Keratinocyte (primary cell): ENCODE results near the gene RNF148. TPM values are rescaled to one million over a fixed set of nuclear protein-coding genes. Genes with fewer than 3 reads are reported as not detected.

ENCODE experiments used
- DNase-seq: peaks from one replicate; pipeline ENCODE4 v3.0.0-alpha.2; 2011; ENCODE audit warnings: low read depth, missing footprints, low spot score
- FAIRE-seq: peaks from 2 replicates; lab custom pipeline; 2011; peaks lifted over from hg19 to GRCh38; lab: Jason Lieb, UNC
- H2AFZ ChIP-seq: 2 replicates; pipeline ENCODE4 v1.6.0; 2012; ENCODE audit warnings: low read length, control low read depth, inconsistent platforms; ENCODE audit not compliant: control insufficient read depth
- H3K27ac ChIP-seq: 2 replicates; pipeline ENCODE4 v1.5.1; 2011; ENCODE audit warnings: low read length; ENCODE audit not compliant: control insufficient read depth, insufficient read depth
- H3K27me3 ChIP-seq: 3 replicates; pipeline ENCODE4 v1.6.0; 2011; ENCODE audit warnings: low read length; ENCODE audit not compliant: control insufficient read depth, insufficient read depth; ENCODE audit errors: extremely low read depth
- H3K36me3 ChIP-seq, 2 experiments: 2 replicates in 1 of 2; 3 replicates in 1 of 2; pipeline ENCODE4 v1.5.1; 2011; ENCODE audit warnings: low read length in 2 of 2, mild to moderate bottlenecking in 1 of 2; ENCODE audit not compliant: control insufficient read depth in 2 of 2, insufficient read depth in 2 of 2; ENCODE audit errors: extremely low read depth in 1 of 2
- H3K4me1 ChIP-seq: 3 replicates; pipeline ENCODE4 v1.5.1; 2011; ENCODE audit warnings: low read length; ENCODE audit not compliant: control insufficient read depth, insufficient read depth; ENCODE audit errors: extremely low read depth
- H3K4me2 ChIP-seq: 3 replicates; pipeline ENCODE4 v1.6.0; 2011; ENCODE audit warnings: low read depth, low read length; ENCODE audit not compliant: control insufficient read depth, insufficient read depth; ENCODE audit errors: extremely low read depth
- H3K4me3 ChIP-seq, 3 experiments: fragments of 200-600 bp in 1 of 3; sonication (generic) in 1 of 3; 2 replicates in 2 of 3; 3 replicates in 1 of 3; pipeline ENCODE4 v1.5.1; 2011 to 2016; ENCODE audit warnings: low read length in 3 of 3, mild to moderate bottlenecking in 3 of 3, control low read depth in 2 of 3, inconsistent platforms in 1 of 3, low read depth in 1 of 3, mixed read lengths in 1 of 3, mixed run types in 1 of 3, moderate library complexity in 1 of 3; ENCODE audit not compliant: control insufficient read depth in 2 of 3, insufficient read depth in 2 of 3; ENCODE audit errors: extremely low read depth in 1 of 3
- H3K79me2 ChIP-seq: 2 replicates; pipeline ENCODE4 v1.6.0; 2012; ENCODE audit warnings: low read length; ENCODE audit not compliant: control insufficient read depth, insufficient read depth
- H3K9ac ChIP-seq: 3 replicates; pipeline ENCODE4 v1.6.0; 2011; ENCODE audit warnings: low read length; ENCODE audit not compliant: control insufficient read depth, insufficient read depth; ENCODE audit errors: extremely low read depth
- H3K9me1 ChIP-seq: 3 replicates; pipeline ENCODE4 v1.6.0; 2011; ENCODE audit warnings: low read length; ENCODE audit not compliant: control insufficient read depth, insufficient read depth; ENCODE audit errors: extremely low read depth
- H3K9me3 ChIP-seq: 2 replicates; pipeline ENCODE4 v1.5.1; 2012; ENCODE audit warnings: low read depth, low read length; ENCODE audit not compliant: control insufficient read depth
- H4K20me1 ChIP-seq: 3 replicates; pipeline ENCODE4 v1.6.0; 2011; ENCODE audit warnings: low read length; ENCODE audit not compliant: control insufficient read depth, insufficient read depth; ENCODE audit errors: extremely low read depth
- EZH2 ChIP-seq: IDR thresholded peaks from one replicate; pipeline ENCODE4 v1.6.1; 2012; ENCODE audit warnings: inconsistent platforms, mild to moderate bottlenecking, low read length, moderate library complexity
- dilution Hi-C: fragments of 300-500 bp; cut with MboI; formaldehyde crosslinking; loops from one replicate; pipeline ENCODE4 v1.7.0; 2020; ENCODE audit warnings: low sequenced_read_pairs; ENCODE audit not compliant: extremely low pct_ligation_motif_present
- polyA plus RNA-seq, 5 experiments: library from polyadenylated mRNA; depleted of rRNA in 3 of 5; stranded (reverse) in 3 of 5; stranded (forward) in 1 of 5; unstranded in 1 of 5; fragments of >200 nt; gene quantifications; 1 replicate in 1 of 5; 2 replicates in 3 of 5; 3 replicates in 1 of 5; pipeline versions ENCODE4 v1.2.1 to v1.2.3, GENCODE V29; 2011 to 2012; ENCODE audit warnings: missing spikeins in 2 of 5, low read depth in 1 of 5, low replicate concordance in 1 of 5
- TF ChIP-seq, protein P1 (sequence below), 3 experiments: IDR thresholded peaks in 1 of 3; conservative IDR thresholded peaks in 1 of 3; optimal IDR thresholded peaks in 1 of 3; 2 replicates in 2 of 3; 3 replicates in 1 of 3; pipeline versions ENCODE3 to v1.5.1; 2011; ENCODE audit warnings: low read length in 3 of 3, mild to moderate bottlenecking in 3 of 3, moderate library complexity in 2 of 3, control low read depth in 1 of 3, inconsistent platforms in 1 of 3; ENCODE audit not compliant: insufficient read depth in 2 of 3; ENCODE audit errors: extremely low read depth in 1 of 3

Gene RNF148
- polyA plus RNA-seq, 1 donor (not counting 4 experiments of a cell fraction or from before 2014, with no cell fraction given): not detected

DNA sequence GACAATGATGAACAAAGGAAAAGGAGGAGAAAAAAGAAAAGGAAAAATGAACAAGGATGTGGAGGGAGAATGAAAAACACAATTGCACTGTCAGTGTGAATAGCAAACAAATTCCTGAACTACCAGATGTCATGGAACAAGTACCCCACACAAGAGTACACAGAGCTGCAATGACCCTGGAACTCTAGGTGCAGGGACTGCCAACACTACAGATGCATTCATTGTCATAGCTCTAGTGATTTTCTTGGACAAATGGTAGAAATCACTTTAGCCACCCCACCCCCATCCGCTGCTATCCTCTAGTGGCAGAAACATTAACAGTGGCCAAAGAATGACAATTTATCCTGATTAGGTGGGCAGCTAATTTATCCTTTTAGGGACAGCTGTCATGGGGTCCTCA, 6.9 kb downstream of the RNF148 start:
- no peaks in the 10 kb centered on the region for H3K36me3 ChIP-seq
- FAIRE-seq: no peak
- H2AFZ ChIP-seq: no peak overlapping the region
- H3K79me2 ChIP-seq: no peaks in the 10 kb centered on the region
- no peaks in the 10 kb centered on the region for H3K27me3 ChIP-seq
- H3K4me1 ChIP-seq: no peaks in the 10 kb centered on the region
- no peak overlapping the region for H3K9ac ChIP-seq
- no peaks in the 10 kb centered on the region for H4K20me1 ChIP-seq
- H3K9me3 ChIP-seq: peaks cover 2% of the 10 kb centered on the region
- no peak for DNase-seq
- no peak overlapping the region for H3K4me3 ChIP-seq
- no peak for TF ChIP-seq EZH2
- TF ChIP-seq, protein P1, sequence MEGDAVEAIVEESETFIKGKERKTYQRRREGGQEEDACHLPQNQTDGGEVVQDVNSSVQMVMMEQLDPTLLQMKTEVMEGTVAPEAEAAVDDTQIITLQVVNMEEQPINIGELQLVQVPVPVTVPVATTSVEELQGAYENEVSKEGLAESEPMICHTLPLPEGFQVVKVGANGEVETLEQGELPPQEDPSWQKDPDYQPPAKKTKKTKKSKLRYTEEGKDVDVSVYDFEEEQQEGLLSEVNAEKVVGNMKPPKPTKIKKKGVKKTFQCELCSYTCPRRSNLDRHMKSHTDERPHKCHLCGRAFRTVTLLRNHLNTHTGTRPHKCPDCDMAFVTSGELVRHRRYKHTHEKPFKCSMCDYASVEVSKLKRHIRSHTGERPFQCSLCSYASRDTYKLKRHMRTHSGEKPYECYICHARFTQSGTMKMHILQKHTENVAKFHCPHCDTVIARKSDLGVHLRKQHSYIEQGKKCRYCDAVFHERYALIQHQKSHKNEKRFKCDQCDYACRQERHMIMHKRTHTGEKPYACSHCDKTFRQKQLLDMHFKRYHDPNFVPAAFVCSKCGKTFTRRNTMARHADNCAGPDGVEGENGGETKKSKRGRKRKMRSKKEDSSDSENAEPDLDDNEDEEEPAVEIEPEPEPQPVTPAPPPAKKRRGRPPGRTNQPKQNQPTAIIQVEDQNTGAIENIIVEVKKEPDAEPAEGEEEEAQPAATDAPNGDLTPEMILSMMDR (optimal IDR thresholded peaks at IDR 0.05 in 1 of 3, IDR thresholded peaks at IDR 0.05 in 1 of 3, conservative IDR thresholded peaks at IDR 0.05 in 1 of 3; ENCODE audit: extremely low read depth in 1 of 3, insufficient read depth in 2 of 3, low read length in 3 of 3): no peak
- H3K27ac ChIP-seq: no peak overlapping the region
- H3K9me1 ChIP-seq: no peaks in the 10 kb centered on the region
- no peak overlapping the region for H3K4me2 ChIP-seq
- dilution Hi-C loops: no loop called here

DNA sequence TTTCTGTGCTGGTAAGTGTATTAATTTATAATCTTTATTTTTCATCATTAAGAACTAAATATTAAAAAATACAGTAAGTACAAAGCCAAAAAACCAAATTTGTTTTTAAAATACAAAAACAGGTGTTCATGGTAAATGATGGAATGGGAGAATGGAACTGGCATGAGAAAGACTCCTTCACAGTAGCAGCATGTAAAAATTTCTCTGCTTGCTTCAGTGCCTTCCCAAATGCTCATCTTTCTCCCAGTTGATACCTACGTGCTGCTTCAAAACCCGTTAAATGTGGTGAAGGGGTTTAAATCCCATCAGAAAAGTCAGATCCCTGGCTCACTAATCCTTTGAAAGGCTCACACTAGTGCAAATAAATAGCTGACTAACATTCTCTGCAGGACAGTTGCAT, 8.0 kb downstream of the RNF148 start:
- dilution Hi-C loops: no loop called here

More for the DNA sequence above, 8.0 kb downstream of the RNF148 start:
- Histone ChIP-seq H4K20me1 (no peaks in the 10 kb centered on the region), H3K4me1 (no peaks in the 10 kb centered on the region), H2AFZ (no peak overlapping the region), H3K27ac (no peak overlapping the region), H3K79me2 (no peaks in the 10 kb centered on the region), H3K9ac (no peak overlapping the region), H3K9me3 (peaks cover 2% of the 10 kb centered on the region), H3K36me3 (no peaks in the 10 kb centered on the region), H3K4me3 (no peak overlapping the region), H3K4me2 (no peak overlapping the region), H3K27me3 (no peaks in the 10 kb centered on the region), H3K9me1 (no peaks in the 10 kb centered on the region)
- DNase-seq (no peak), FAIRE-seq (no peak)
- no peak for TF ChIP-seq EZH2
- TF ChIP-seq, protein P1 (optimal IDR thresholded peaks at IDR 0.05 in 1 of 3, IDR thresholded peaks at IDR 0.05 in 1 of 3, conservative IDR thresholded peaks at IDR 0.05 in 1 of 3; ENCODE audit: extremely low read depth in 1 of 3, insufficient read depth in 2 of 3, low read length in 3 of 3): no peak
